ENCODE measurements around the gene RGS6.

DNA sequence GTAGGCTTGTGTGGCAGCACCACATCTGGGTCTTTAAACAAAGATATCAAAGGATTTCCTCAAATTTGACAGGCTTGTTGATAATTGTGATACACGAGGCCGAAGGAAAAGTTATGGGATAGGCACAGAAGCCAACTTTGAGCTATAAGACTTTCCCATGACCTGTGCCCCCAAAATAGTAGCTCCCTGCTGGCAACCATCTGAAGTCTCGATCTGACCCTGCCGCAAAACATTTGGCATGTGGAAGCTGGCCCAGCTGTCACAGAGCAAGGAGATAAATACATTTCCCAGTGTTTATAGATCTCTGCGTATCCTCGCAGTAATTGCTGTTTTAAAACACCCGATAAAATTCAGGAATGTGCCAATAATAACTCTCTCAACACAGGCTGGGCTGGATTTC lies 26.4 kb upstream of the RGS6 start:
- TF ChIP-seq BHLHE40 (IDR thresholded peaks at IDR 0.05; ENCODE audit: borderline replicate concordance) (no peak), SP1 (IDR thresholded peaks at IDR 0.05) (no peak), L3MBTL2 (conservative IDR thresholded peaks at IDR 0.05) (no peak), HDGF (IDR thresholded peaks at IDR 0.05; ENCODE audit: borderline replicate concordance) (no peak), ZNF384 (IDR thresholded peaks at IDR 0.05) (no peak), LEF1 (IDR thresholded peaks at IDR 0.05; ENCODE audit: borderline replicate concordance) (no peak), FOXM1 (IDR thresholded peaks at IDR 0.05; ENCODE audit: borderline replicate concordance) (no peak), FOXK2 (IDR thresholded peaks at IDR 0.05) (no peak), TARDBP (IDR thresholded peaks at IDR 0.05) (no peak), FOXA1 (IDR thresholded peaks at IDR 0.05) (no peak), ELF4 (IDR thresholded peaks at IDR 0.05) (no peak)
